HG02943 (cell line): Measurements from ENCODE around the gene SEMA4B.
"Not testable (repeated sequence)": the region's sequence is repeated elsewhere in the genome, so short reads cannot be mapped to it uniquely, and the experiment has no call there.

Experiments used
- ATAC-seq: cut with Tn5 transposase; IDR thresholded peaks from one replicate; pipeline ENCODE4 v1.9.1; 2021; ENCODE audit warnings: mild to moderate bottlenecking, low read depth, moderate library complexity; ENCODE audit not compliant: unreplicated experiment

SEMA4B gene

GRCh38 chr15:90201130-90201943 lies at the start of gene SEMA4B:
Gene SEMA4B (plus strand): TSS chr15:90201330. CDS start chr15:90201579, 249 bp downstream.
- peak; percentile 69 for ATAC-seq

GRCh38 chr15:90151989-90152645 lies 49.0 kb upstream of the SEMA4B start:
- no peak for ATAC-seq

GRCh38 chr15:90153658-90154057 lies 47.5 kb upstream of the SEMA4B start:
- no peak for ATAC-seq

- ATAC-seq, result no peak
Measured at GRCh38 chr15:90154246-90154645, 46.9 kb upstream of the SEMA4B start.

GRCh38 chr15:90154861-90155626 lies 46.1 kb upstream of the SEMA4B start:
- ATAC-seq, result no peak

- no peak for ATAC-seq
Measured at GRCh38 chr15:90159213-90159612, 41.9 kb upstream of the SEMA4B start.

GRCh38 chr15:90160781-90161727 lies 40.1 kb upstream of the SEMA4B start:
- no peak for ATAC-seq

- ATAC-seq, result no peak
Measured at GRCh38 chr15:90161950-90162361, 39.2 kb upstream of the SEMA4B start.

GRCh38 chr15:90162956-90163355 lies 38.2 kb upstream of the SEMA4B start:
- no peak for ATAC-seq

- ATAC-seq, result not testable (repeated sequence)
Measured at GRCh38 chr15:90164239-90164638, 36.9 kb upstream of the SEMA4B start.

GRCh38 chr15:90165157-90165556 lies 36.0 kb upstream of the SEMA4B start:
- no peak for ATAC-seq

GRCh38 chr15:90165659-90166489 lies 35.3 kb upstream of the SEMA4B start:
- no peak for ATAC-seq

- no peak for ATAC-seq
Measured at GRCh38 chr15:90167121-90167520, 34.0 kb upstream of the SEMA4B start.

- no peak for ATAC-seq
Measured at GRCh38 chr15:90171623-90172022, 29.5 kb upstream of the SEMA4B start.

- ATAC-seq, result no peak
Measured at GRCh38 chr15:90173372-90173771, 27.8 kb upstream of the SEMA4B start.

- no peak for ATAC-seq
Measured at GRCh38 chr15:90174140-90174875, 26.8 kb upstream of the SEMA4B start.

GRCh38 chr15:90177012-90177411 lies 24.1 kb upstream of the SEMA4B start:
- ATAC-seq, result no peak
